GM12878 (cell line): Measurements from ENCODE around the gene GMDS. TPM values are rescaled to one million over a fixed set of nuclear protein-coding genes. Genes with fewer than 3 reads are reported as not detected.

Experiments
- ATF3 ChIP-seq: IDR thresholded peaks from 2 replicates; pipeline ENCODE4 v1.6.1; 2011; ENCODE audit warnings: low read depth, mild to moderate bottlenecking, low read length, moderate library complexity, borderline replicate concordance; ENCODE audit errors: extremely low read depth
- CTCF ChIP-seq, 3 experiments: IDR thresholded peaks in 2 of 3; conservative IDR thresholded peaks in 1 of 3; 2 replicates each; pipeline ENCODE4 v1.5.1; 2011; ENCODE audit warnings: low read depth in 3 of 3, low read length in 3 of 3, mild to moderate bottlenecking in 3 of 3, control low read depth in 2 of 3, moderate library complexity in 2 of 3, inconsistent platforms in 1 of 3, mixed read lengths in 1 of 3; ENCODE audit not compliant: control insufficient read depth in 2 of 3, insufficient read depth in 1 of 3; ENCODE audit errors: extremely low read depth in 1 of 3
- MEF2A ChIP-seq: IDR thresholded peaks from 2 replicates; pipeline ENCODE4 v1.6.1; 2011; ENCODE audit warnings: low read depth, mild to moderate bottlenecking, low read length, moderate library complexity; ENCODE audit not compliant: insufficient read depth
- NFYA ChIP-seq: IDR thresholded peaks from 2 replicates; pipeline ENCODE4 v1.6.1; 2011; ENCODE audit warnings: low read depth, mild to moderate bottlenecking, low read length, improper control_type of control experiment, borderline replicate concordance
- NR2C1 ChIP-seq: fragments of 450-650 bp; IDR thresholded peaks from 2 replicates; pipeline ENCODE4 v1.6.1; 2017; ENCODE audit warnings: antibody characterized with exemption, mild to moderate bottlenecking, moderate library complexity
- POLR2A ChIP-seq: IDR thresholded peaks from 2 replicates; pipeline ENCODE4 v1.6.1; 2011; ENCODE audit warnings: low read depth, mild to moderate bottlenecking, low read length
- REST ChIP-seq: IDR thresholded peaks from 2 replicates; pipeline ENCODE4 v1.6.1; 2012; ENCODE audit warnings: mild to moderate bottlenecking, low read depth, low read length
- SIN3A ChIP-seq: IDR thresholded peaks from 2 replicates; pipeline ENCODE4 v1.6.1; 2012; ENCODE audit warnings: low read depth, low read length, improper control_type of control experiment
- STAT1 ChIP-seq: fragments of 450-650 bp; conservative IDR thresholded peaks from 2 replicates; pipeline ENCODE4 v1.6.1; 2014; ENCODE audit warnings: antibody characterized with exemption, mild to moderate bottlenecking
- ZBTB4 ChIP-seq: fragments of 450-650 bp; formaldehyde crosslinking; IDR thresholded peaks from 2 replicates; pipeline ENCODE4 v1.4.0; 2022; ENCODE audit warnings: mild to moderate bottlenecking, moderate library complexity
- ZNF687 ChIP-seq: fragments of 450-650 bp; IDR thresholded peaks from 2 replicates; pipeline ENCODE4 v1.6.1; 2017; ENCODE audit warnings: mild to moderate bottlenecking, moderate library complexity
- polyA plus RNA-seq, 11 experiments: library from polyadenylated mRNA; depleted of rRNA in 4 of 11; unstranded in 6 of 11; stranded (reverse) in 5 of 11; fragments of >200 nt; fragmentation: Nextera tagmentation in 4 of 11; fragmentation: Illumina TruSeq in 1 of 11; extraction: Ambion mirVana in 4 of 11; extraction: Trizol in 1 of 11; gene quantifications; 1 replicate in 1 of 11; 2 replicates in 10 of 11; pipeline versions ENCODE4 v1.2.1 to v1.2.3, GENCODE V29; 2011 to 2016; ENCODE audit warnings: inconsistent platforms in 2 of 11, missing spikeins in 2 of 11, low read depth in 1 of 11
- total RNA-seq, 4 experiments: library from RNA; depleted of rRNA in 3 of 4; stranded (reverse); fragments of >200 nt in 3 of 4; fragmentation: Illumina TruSeq in 1 of 4; extraction: Trizol in 1 of 4; gene quantifications; 2 replicates each; pipeline versions ENCODE4 v1.2.1 to v1.2.3, GENCODE V29; 2013 to 2021

The GMDS gene
- total and polyA plus RNA-seq, 10 of the 15 experiments (the other 5 are each of a cell fraction or from before 2014, with no cell fraction given) = 0.61 to 53.8 (median 29.3) TPM

DNA sequence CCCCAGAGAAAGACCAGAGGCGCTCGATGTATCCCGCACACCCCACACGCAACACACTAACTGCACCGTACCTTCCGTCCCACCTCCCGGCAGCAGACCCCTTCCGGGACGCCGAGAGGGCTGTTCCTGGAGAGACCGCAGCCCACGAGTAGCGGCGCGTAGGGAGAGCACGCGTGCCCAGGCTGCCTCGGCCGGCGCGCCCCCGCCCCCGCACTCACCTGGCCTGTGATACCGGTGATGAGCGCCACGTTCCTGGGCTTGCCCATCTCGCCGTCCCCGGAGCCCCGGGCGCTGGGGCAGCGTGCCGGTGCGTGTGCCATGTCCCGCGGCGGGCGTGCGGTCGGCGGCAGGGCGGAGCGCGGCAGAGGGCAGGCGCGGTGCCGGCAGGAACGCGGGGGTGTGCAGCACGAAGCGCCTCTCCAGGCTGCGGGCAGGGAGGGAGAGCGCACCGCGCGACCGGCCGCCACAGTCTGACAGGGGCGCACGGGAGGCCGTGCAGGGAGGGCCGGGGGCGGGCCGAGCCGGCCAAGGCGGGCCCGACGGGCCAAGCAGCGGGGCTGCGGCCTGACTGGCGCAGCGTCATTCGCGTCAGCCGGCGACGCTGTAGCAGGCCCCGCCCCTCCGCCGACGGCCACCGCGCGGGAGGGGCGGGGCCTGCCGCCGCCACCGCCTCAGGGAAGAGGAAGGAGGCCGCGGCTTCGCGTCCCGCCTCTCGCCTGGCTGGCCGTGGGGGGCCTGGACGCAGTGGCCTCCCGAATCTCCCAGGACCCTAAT, at the start of gene GMDS (continued):
- TF ChIP-seq REST (no peak), MEF2A (no peak), STAT1 (no peak), NFYA (no peak), ZNF687 (peak; percentile 77), ZBTB4 (CRISPR knock-in tag) (no peak), ATF3 (no peak), NR2C1 (no peak), SIN3A (0 out of 2 replicates have a peak, but pooled peaks have one; percentile 63), CTCF (IDR thresholded peaks at IDR 0.05 in 2 of 3, conservative IDR thresholded peaks at IDR 0.05 in 1 of 3; ENCODE audit: control insufficient read depth in 2 of 3, extremely low read depth in 1 of 3, insufficient read depth in 1 of 3, low read depth in 3 of 3, low read length in 3 of 3) (no peak), POLR2A (peak; percentile 92)
